VCaP (cell line): ENCODE data around the gene KLHL22.
A peak's percentile ranks its signal among the peaks of the same experiment; 100 is the strongest.

Source experiments
- H3K27ac ChIP-seq: fragments of 450-650 bp; 2 replicates; pipeline ENCODE4 v1.5.1; 2017
- CTCF ChIP-seq: fragments of 450-650 bp; conservative IDR thresholded peaks from 2 replicates; pipeline ENCODE4 v1.5.1; 2017; ENCODE audit warnings: mild to moderate bottlenecking, moderate library complexity

Gene KLHL22

GRCh38 chr22:20453222-20453621 lies 42.4 kb downstream of the KLHL22 start:
- TF ChIP-seq CTCF: no peak

GRCh38 chr22:20451920-20452319 lies 43.7 kb downstream of the KLHL22 start:
- TF ChIP-seq CTCF: no peak
- no peak overlapping the region for H3K27ac ChIP-seq

More at GRCh38 chr22:20453222-20453621, 42.4 kb downstream of the KLHL22 start:
- no peak overlapping the region for H3K27ac ChIP-seq

- peak overlapping the region; percentile 69 for H3K27ac ChIP-seq
Measured at GRCh38 chr22:20451129-20451778, 44.3 kb downstream of the KLHL22 start.

GRCh38 chr22:20450551-20450906 lies 45.1 kb downstream of the KLHL22 start:
- no peak for TF ChIP-seq CTCF
- peak overlapping the region; percentile 69 for H3K27ac ChIP-seq

GRCh38 chr22:20449819-20450550 lies 45.6 kb downstream of the KLHL22 start:
- peak overlapping the region; percentile 69 for H3K27ac ChIP-seq

GRCh38 chr22:20448630-20449029 lies 47.0 kb downstream of the KLHL22 start:
- no peak for TF ChIP-seq CTCF
- no peak overlapping the region; the same call in 1 of the 2 replicates for H3K27ac ChIP-seq

More at GRCh38 chr22:20449819-20450550, 45.6 kb downstream of the KLHL22 start:
- TF ChIP-seq CTCF: no peak

- H3K27ac ChIP-seq: no peak overlapping the region
- TF ChIP-seq CTCF: no peak
Measured at GRCh38 chr22:20446383-20446970, 49.1 kb downstream of the KLHL22 start.

- no peak overlapping the region for H3K27ac ChIP-seq
Measured at GRCh38 chr22:20444325-20444724, 51.3 kb downstream of the KLHL22 start.

More at GRCh38 chr22:20444325-20444724, 51.3 kb downstream of the KLHL22 start:
- TF ChIP-seq CTCF: no peak
